Caco-2 (cell line): ENCODE data around the gene SEMA3A. TPM values are rescaled to one million over a fixed set of nuclear protein-coding genes. Genes with fewer than 3 reads are reported as not detected.

ENCODE experiments used
- BruUV-seq: library from RNA; stranded (reverse); fragments of 400-500 nt; replicated peaks from 2 replicates; lab custom pipeline; 2021; lab: Mats Ljungman, UMichigan
- CTCF ChIA-PET: fragments of 300-600 bp; sonication (Branson Sonifier 250); formaldehyde crosslinking; loops from one replicate; lab custom pipeline; 2022; ENCODE audit warnings: antibody characterized with exemption; lab: Charles Lee
- POLR2A ChIA-PET: fragments of 300-600 bp; sonication (Branson Sonifier 250); formaldehyde crosslinking; loops from one replicate; lab custom pipeline; 2022; ENCODE audit warnings: antibody characterized with exemption; lab: Charles Lee
- DNase-seq, 2 experiments: peaks; one replicate each; pipeline versions ENCODE4 v3.0.0 to v3.0.0-alpha.2; 2020 to 2022
- H3K27me3 ChIP-seq: replicated peaks from 2 replicates; pipeline ENCODE4 v1.6.0; 2011; ENCODE audit warnings: low read length; ENCODE audit not compliant: control insufficient read depth, insufficient read depth
- H3K36me3 ChIP-seq: 2 replicates; pipeline ENCODE4 v1.5.1; 2011; ENCODE audit warnings: low read length; ENCODE audit not compliant: control insufficient read depth, insufficient read depth
- H3K4me1 ChIP-seq: fragments of 250-450 bp; sonication (Bioruptor Pico); 2 replicates; pipeline ENCODE4 v1.5.1; 2020; ENCODE audit warnings: mild to moderate bottlenecking
- H3K4me3 ChIP-seq: 2 replicates; pipeline ENCODE4 v1.5.1; 2011; ENCODE audit warnings: low read depth, mild to moderate bottlenecking, control low read depth, low read length
- H3K9me3 ChIP-seq: fragments of 250-450 bp; sonication (Bioruptor Pico); 2 replicates; pipeline ENCODE4 v1.5.1; 2020; ENCODE audit warnings: mild to moderate bottlenecking, moderate library complexity
- H3K27ac Mint-ChIP-seq: one replicate; pipeline ENCODE4 v1.8.0; 2022; ENCODE audit warnings: mixed read lengths; ENCODE audit not compliant: unreplicated experiment
- H3K27me3 Mint-ChIP-seq: one replicate; pipeline ENCODE4 v1.8.0; 2022; ENCODE audit warnings: mixed read lengths; ENCODE audit not compliant: insufficient read depth, unreplicated experiment
- H3K36me3 Mint-ChIP-seq: one replicate; pipeline ENCODE4 v1.8.0; 2022; ENCODE audit warnings: mild to moderate bottlenecking, mixed read lengths; ENCODE audit not compliant: insufficient read depth, unreplicated experiment
- H3K4me1 Mint-ChIP-seq: one replicate; pipeline ENCODE4 v1.8.0; 2022; ENCODE audit warnings: low read depth, mixed read lengths; ENCODE audit not compliant: unreplicated experiment
- H3K4me3 Mint-ChIP-seq: one replicate; pipeline ENCODE4 v1.8.0; 2022; ENCODE audit warnings: mild to moderate bottlenecking, moderate library complexity, mixed read lengths; ENCODE audit not compliant: unreplicated experiment
- H3K9me3 Mint-ChIP-seq: one replicate; pipeline ENCODE4 v1.8.0; 2022; ENCODE audit warnings: mixed read lengths; ENCODE audit not compliant: unreplicated experiment
- CTCF ChIP-seq, 2 experiments: fragments of 200-600 bp in 1 of 2; IDR thresholded peaks; 1 replicate in 1 of 2; 2 replicates in 1 of 2; pipeline versions ENCODE4 v1.5.1 to v1.8.0; 2011 to 2022; ENCODE audit warnings: antibody characterized with exemption in 1 of 2, control low read depth in 1 of 2, inconsistent platforms in 1 of 2, low read depth in 1 of 2, low read length in 1 of 2, mild to moderate bottlenecking in 1 of 2, moderate library complexity in 1 of 2; ENCODE audit not compliant: insufficient read depth in 1 of 2, severe bottlenecking in 1 of 2, unreplicated experiment in 1 of 2
- intact Hi-C: fragments of 100-400 bp; cut with micrococcal nuclease; formaldehyde crosslinking; loops from one replicate; pipeline ENCODE4 v1.10.0; 2022; ENCODE audit not compliant: unreplicated experiment
- total RNA-seq: library from RNA; stranded (reverse); gene quantifications from 2 replicates; pipeline ENCODE4 v1.2.3, GENCODE V29; 2022

SEMA3A gene
- total RNA-seq, 1 experiment from 2014 or later: 55.1 TPM

- H3K9me3 Mint-ChIP-seq: no peaks in the 10 kb centered on the region
- ChIA-PET CTCF (no interaction called here), POLR2A (no interaction called here)
- no peak for TF ChIP-seq CTCF (IDR thresholded peaks at IDR 0.05; ENCODE audit: insufficient read depth in 1 of 2, low read depth in 1 of 2, low read length in 1 of 2, severe bottlenecking in 1 of 2, unreplicated experiment in 1 of 2)
- H3K36me3 Mint-ChIP-seq: no peaks in the 10 kb centered on the region
- no peaks in the 10 kb centered on the region for H3K36me3 ChIP-seq
- BruUV-seq: no TSS peak
- no peak overlapping the region for H3K4me3 Mint-ChIP-seq
- H3K27ac Mint-ChIP-seq: no peak overlapping the region
- no peak overlapping the region for H3K4me3 ChIP-seq
- no peaks in the 10 kb centered on the region for H3K27me3 ChIP-seq
- H3K27me3 Mint-ChIP-seq: no peaks in the 10 kb centered on the region
- H3K9me3 ChIP-seq: no peaks in the 10 kb centered on the region
- H3K4me1 Mint-ChIP-seq: peaks cover 4% of the 10 kb centered on the region
- intact Hi-C loops: no loop called here
- DNase-seq: no peak
- 0 out of 2 replicates have a peak, but pooled peaks cover 2% of the 10 kb centered on the region for H3K4me1 ChIP-seq
These were observed 253.3 kb downstream of the SEMA3A start for GRCh38 chr7:83941300-83941699.

GRCh38 chr7:83937930-83938329 is 256.7 kb downstream of the SEMA3A start:
- Mint-ChIP-seq H3K27ac (no peak overlapping the region), H3K36me3 (no peaks in the 10 kb centered on the region), H3K27me3 (no peaks in the 10 kb centered on the region), H3K4me1 (peaks cover 10% of the 10 kb centered on the region), H3K9me3 (no peaks in the 10 kb centered on the region), H3K4me3 (no peak overlapping the region)
- DNase-seq: no peak
- no peak for TF ChIP-seq CTCF (IDR thresholded peaks at IDR 0.05; ENCODE audit: insufficient read depth in 1 of 2, low read depth in 1 of 2, low read length in 1 of 2, severe bottlenecking in 1 of 2, unreplicated experiment in 1 of 2)
- CTCF ChIA-PET: interaction anchor here (1.1 kb wide), 1 partner anchor 552 kb away, joined by 5 read pairs; no protein-coding TSS in a partner anchor
- no TSS peak for BruUV-seq
- Histone ChIP-seq H3K4me3 (no peak overlapping the region), H3K36me3 (no peaks in the 10 kb centered on the region), H3K9me3 (no peaks in the 10 kb centered on the region), H3K4me1 (0 out of 2 replicates have a peak, but pooled peaks cover 4% of the 10 kb centered on the region), H3K27me3 (no peaks in the 10 kb centered on the region)
- POLR2A ChIA-PET: no interaction called here
- intact Hi-C loops: loop anchor here (2.0 to 10.0 kb wide), 3 partner anchors 251 to 1917 kb away; no protein-coding TSS in a partner anchor

- H3K36me3 ChIP-seq: no peaks in the 10 kb centered on the region
- 0 out of 2 replicates have a peak, but pooled peaks cover 4% of the 10 kb centered on the region for H3K4me1 ChIP-seq
- H3K27me3 Mint-ChIP-seq: no peaks in the 10 kb centered on the region
- peaks cover 10% of the 10 kb centered on the region for H3K4me1 Mint-ChIP-seq
- no peaks in the 10 kb centered on the region for H3K27me3 ChIP-seq
- no TSS peak for BruUV-seq
- CTCF ChIA-PET: interaction anchor here (0.6 to 0.8 kb wide), 2 partner anchors 253 to 827 kb away, joined by 3 to 4 read pairs; no protein-coding TSS in a partner anchor
- no peak overlapping the region for H3K4me3 ChIP-seq
- DNase-seq: peak; percentile 68 to 76
- intact Hi-C loops: loop anchor here (1.0 to 10.0 kb wide), 7 partner anchors 11 to 1919 kb away; no protein-coding TSS in a partner anchor
- H3K9me3 Mint-ChIP-seq: no peaks in the 10 kb centered on the region
- no peak overlapping the region for H3K27ac Mint-ChIP-seq
- no peak overlapping the region for H3K4me3 Mint-ChIP-seq
- POLR2A ChIA-PET: no interaction called here
- H3K9me3 ChIP-seq: no peaks in the 10 kb centered on the region
- peak; percentile 85 to 94 for TF ChIP-seq CTCF (IDR thresholded peaks at IDR 0.05; ENCODE audit: insufficient read depth in 1 of 2, low read depth in 1 of 2, low read length in 1 of 2, severe bottlenecking in 1 of 2, unreplicated experiment in 1 of 2)
- H3K36me3 Mint-ChIP-seq: no peaks in the 10 kb centered on the region
These were observed 258.4 kb downstream of the SEMA3A start for GRCh38 chr7:83936056-83936708.
